Prostate gland (tissue), 2 donors: ENCODE results near the gene NOL7. TPM values are rescaled to one million over a fixed set of nuclear protein-coding genes. Genes with fewer than 3 reads are reported as not detected.

Experiments used
- DNase-seq: peaks from one replicate; pipeline ENCODE4 v3.0.0-alpha.2; 2019; ENCODE audit warnings: low spot score
- H3K27ac ChIP-seq, 2 donors: fragments of 200-600 bp; sonication (generic); 2 replicates each; pipeline ENCODE4 v1.5.1; 2017 to 2019
- H3K27me3 ChIP-seq: fragments of 200-600 bp; sonication (generic); replicated peaks from 2 replicates; pipeline ENCODE4 v1.5.1; 2019; ENCODE audit not compliant: insufficient read depth
- H3K36me3 ChIP-seq, 2 donors: fragments of 200-600 bp; sonication (generic); 1 replicate in 1 of 2; 2 replicates in 1 of 2; pipeline versions ENCODE4 v1.5.1 to v1.8.1; 2017 to 2019
- H3K4me1 ChIP-seq: fragments of 200-600 bp; sonication (generic); replicated peaks from 2 replicates; pipeline ENCODE4 v1.5.1; 2019
- H3K4me3 ChIP-seq, 2 donors: fragments of 200-600 bp; sonication (generic); 2 replicates each; pipeline ENCODE4 v1.5.1; 2017 to 2019
- H3K9me3 ChIP-seq: fragments of 200-600 bp; sonication (generic); 2 replicates; pipeline ENCODE4 v1.5.1; 2017
- CTCF ChIP-seq, 4 experiments: fragments of 200-600 bp in 2 of 4; fragments of 450-650 bp in 2 of 4; sonication (generic) in 2 of 4; IDR thresholded peaks; 1 replicate in 3 of 4; 2 replicates in 1 of 4; pipeline ENCODE4 v1.5.1; 2016 to 2019; ENCODE audit warnings: antibody characterized with exemption in 4 of 4, mild to moderate bottlenecking in 2 of 4, moderate library complexity in 2 of 4
- POLR2A ChIP-seq: fragments of 450-650 bp; IDR thresholded peaks from one replicate; pipeline ENCODE4 v1.6.1; 2016; ENCODE audit warnings: antibody characterized with exemption, mild to moderate bottlenecking
- POLR2AphosphoS5 ChIP-seq: sonication (generic); formaldehyde crosslinking; IDR thresholded peaks from one replicate; pipeline ENCODE4 v1.6.1; 2017; ENCODE audit warnings: antibody characterized with exemption
- WGBS: methylation state at CpG from one replicate; pipeline ENCODE4 v1.1.5; 2018; 5-methylcytosine and 5-hydroxymethylcytosine counted together
- intact Hi-C: fragments of 100-400 bp; cut with DNase I; formaldehyde crosslinking; loops from one replicate; pipeline ENCODE4 v1.14.2; 2022
- total RNA-seq, 2 donors: library from RNA; depleted of rRNA; stranded (reverse); fragments of >200 nt; gene quantifications; one replicate each; pipeline ENCODE4 v1.1.0, GENCODE V29; 2016

Gene NOL7
- total RNA-seq, 2 donors from 2014 or later: 68.3 to 108 TPM

- H3K4me1 ChIP-seq: no peaks in the 10 kb centered on the region
- no peaks in the 10 kb centered on the region for H3K9me3 ChIP-seq
- H3K27ac ChIP-seq: no peak overlapping the region
- H3K36me3 ChIP-seq: peaks cover 0 to 2% of the 10 kb centered on the region in 2 donors
- intact Hi-C loops: no loop called here
- no peak overlapping the region for H3K4me3 ChIP-seq
- 86% methylated on average over 4 of the region's 4 CpGs for WGBS
- H3K27me3 ChIP-seq: no peaks in the 10 kb centered on the region
- no peak for DNase-seq
- TF ChIP-seq POLR2AphosphoS5 (no peak), CTCF (IDR thresholded peaks at IDR 0.05) (no peak), POLR2A (no peak)
These were observed 23.5 kb downstream of the NOL7 start for GRCh38 chr6:13638626-13639025.

- Histone ChIP-seq H3K36me3 (peaks cover 0 to 2% of the 10 kb centered on the region in 2 donors), H3K4me1 (no peaks in the 10 kb centered on the region), H3K27ac (no peak overlapping the region), H3K27me3 (no peaks in the 10 kb centered on the region), H3K4me3 (no peak overlapping the region), H3K9me3 (no peaks in the 10 kb centered on the region)
- WGBS: 62% methylated on average over 5 of the region's 5 CpGs
- intact Hi-C loops: no loop called here
- no peak for DNase-seq
- no peak for TF ChIP-seq CTCF (IDR thresholded peaks at IDR 0.05)
- no peak for TF ChIP-seq POLR2A
- no peak for TF ChIP-seq POLR2AphosphoS5
These were observed 26.2 kb downstream of the NOL7 start for GRCh38 chr6:13641315-13641714.

GRCh38 chr6:13643125-13643524, 28.0 kb downstream of the NOL7 start:
- DNase-seq: no peak
- Histone ChIP-seq H3K27me3 (no peaks in the 10 kb centered on the region), H3K4me1 (no peaks in the 10 kb centered on the region), H3K27ac (no peak overlapping the region), H3K4me3 (no peak overlapping the region), H3K9me3 (no peaks in the 10 kb centered on the region), H3K36me3 (peaks cover 0 to 2% of the 10 kb centered on the region in 2 donors)
- no peak for TF ChIP-seq POLR2A
- WGBS: 88% methylated on average over 3 of the region's 3 CpGs
- intact Hi-C loops: no loop called here

- no peak overlapping the region for H3K4me3 ChIP-seq
- H3K4me1 ChIP-seq: no peaks in the 10 kb centered on the region
- no peaks in the 10 kb centered on the region for H3K36me3 ChIP-seq
- TF ChIP-seq POLR2AphosphoS5: no peak
- no peak for TF ChIP-seq CTCF (IDR thresholded peaks at IDR 0.05)
- TF ChIP-seq POLR2A: no peak
- no peaks in the 10 kb centered on the region for H3K27me3 ChIP-seq
- no peak for DNase-seq
- no peak overlapping the region for H3K27ac ChIP-seq
- intact Hi-C loops: no loop called here
- H3K9me3 ChIP-seq: no peaks in the 10 kb centered on the region
These were observed 33.7 kb downstream of the NOL7 start for GRCh38 chr6:13648850-13649249.

- intact Hi-C loops: no loop called here
- TF ChIP-seq POLR2AphosphoS5 (no peak), CTCF (IDR thresholded peaks at IDR 0.05) (no peak), POLR2A (no peak)
These were observed 34.3 kb downstream of the NOL7 start for GRCh38 chr6:13649393-13649792.

More at GRCh38 chr6:13649393-13649792, 34.3 kb downstream of the NOL7 start:
- no peak overlapping the region for H3K4me3 ChIP-seq
- no peaks in the 10 kb centered on the region for H3K9me3 ChIP-seq
- no peak overlapping the region for H3K27ac ChIP-seq
- no peak for DNase-seq
- WGBS: 87% methylated on average over 4 of the region's 4 CpGs
- H3K27me3 ChIP-seq: no peaks in the 10 kb centered on the region
- H3K36me3 ChIP-seq: no peaks in the 10 kb centered on the region
- no peaks in the 10 kb centered on the region for H3K4me1 ChIP-seq
